Amygdala (tissue), 56 donors: ENCODE results near the gene ERBIN.
"Not testable (repeated sequence)": the region's sequence is repeated elsewhere in the genome, so short reads cannot be mapped to it uniquely, and the experiment has no call there.

Source experiments
- DNase-seq, 56 donors: peaks; one replicate each; lab custom pipeline; 2025; lab: John Stamatoyannopoulos, UW

Gene ERBIN, protein sequence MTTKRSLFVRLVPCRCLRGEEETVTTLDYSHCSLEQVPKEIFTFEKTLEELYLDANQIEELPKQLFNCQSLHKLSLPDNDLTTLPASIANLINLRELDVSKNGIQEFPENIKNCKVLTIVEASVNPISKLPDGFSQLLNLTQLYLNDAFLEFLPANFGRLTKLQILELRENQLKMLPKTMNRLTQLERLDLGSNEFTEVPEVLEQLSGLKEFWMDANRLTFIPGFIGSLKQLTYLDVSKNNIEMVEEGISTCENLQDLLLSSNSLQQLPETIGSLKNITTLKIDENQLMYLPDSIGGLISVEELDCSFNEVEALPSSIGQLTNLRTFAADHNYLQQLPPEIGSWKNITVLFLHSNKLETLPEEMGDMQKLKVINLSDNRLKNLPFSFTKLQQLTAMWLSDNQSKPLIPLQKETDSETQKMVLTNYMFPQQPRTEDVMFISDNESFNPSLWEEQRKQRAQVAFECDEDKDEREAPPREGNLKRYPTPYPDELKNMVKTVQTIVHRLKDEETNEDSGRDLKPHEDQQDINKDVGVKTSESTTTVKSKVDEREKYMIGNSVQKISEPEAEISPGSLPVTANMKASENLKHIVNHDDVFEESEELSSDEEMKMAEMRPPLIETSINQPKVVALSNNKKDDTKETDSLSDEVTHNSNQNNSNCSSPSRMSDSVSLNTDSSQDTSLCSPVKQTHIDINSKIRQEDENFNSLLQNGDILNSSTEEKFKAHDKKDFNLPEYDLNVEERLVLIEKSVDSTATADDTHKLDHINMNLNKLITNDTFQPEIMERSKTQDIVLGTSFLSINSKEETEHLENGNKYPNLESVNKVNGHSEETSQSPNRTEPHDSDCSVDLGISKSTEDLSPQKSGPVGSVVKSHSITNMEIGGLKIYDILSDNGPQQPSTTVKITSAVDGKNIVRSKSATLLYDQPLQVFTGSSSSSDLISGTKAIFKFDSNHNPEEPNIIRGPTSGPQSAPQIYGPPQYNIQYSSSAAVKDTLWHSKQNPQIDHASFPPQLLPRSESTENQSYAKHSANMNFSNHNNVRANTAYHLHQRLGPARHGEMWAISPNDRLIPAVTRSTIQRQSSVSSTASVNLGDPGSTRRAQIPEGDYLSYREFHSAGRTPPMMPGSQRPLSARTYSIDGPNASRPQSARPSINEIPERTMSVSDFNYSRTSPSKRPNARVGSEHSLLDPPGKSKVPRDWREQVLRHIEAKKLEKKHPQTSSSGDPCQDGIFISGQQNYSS (N-terminal part only)

DNA sequence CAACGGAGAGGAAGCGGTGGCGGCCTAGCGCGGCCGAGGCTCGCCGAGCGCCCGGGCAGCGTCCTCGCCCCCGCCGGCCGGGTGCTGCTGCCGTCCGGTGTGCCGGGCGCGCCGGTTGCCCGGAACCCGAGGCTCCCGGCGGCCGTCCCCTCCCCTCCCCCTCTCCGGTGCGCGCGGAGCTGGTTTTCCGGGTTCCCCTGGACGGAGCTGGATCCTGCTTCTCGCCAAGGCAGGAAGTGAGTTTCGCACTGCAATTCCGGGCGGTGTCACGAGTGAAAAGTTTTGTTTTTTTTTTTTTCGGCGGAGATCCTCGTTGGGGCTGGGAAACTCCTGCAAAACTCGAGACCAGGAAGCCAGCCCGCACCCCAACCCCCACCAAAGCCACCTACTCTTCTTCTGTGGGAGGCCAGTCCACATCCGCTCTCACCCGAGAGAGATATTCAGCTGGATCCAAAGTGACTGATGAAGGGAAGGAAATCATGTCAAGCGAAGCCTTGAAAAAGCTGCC, at the start of gene ERBIN:
ERBIN (plus strand) TSS at position 300 of the 508 bp plus-strand sequence. CDS start 66,144 bp downstream, outside the sequence.
- DNase-seq = peak in 44 of 56 donors; percentile 3 to 75 (median 47)

DNA sequence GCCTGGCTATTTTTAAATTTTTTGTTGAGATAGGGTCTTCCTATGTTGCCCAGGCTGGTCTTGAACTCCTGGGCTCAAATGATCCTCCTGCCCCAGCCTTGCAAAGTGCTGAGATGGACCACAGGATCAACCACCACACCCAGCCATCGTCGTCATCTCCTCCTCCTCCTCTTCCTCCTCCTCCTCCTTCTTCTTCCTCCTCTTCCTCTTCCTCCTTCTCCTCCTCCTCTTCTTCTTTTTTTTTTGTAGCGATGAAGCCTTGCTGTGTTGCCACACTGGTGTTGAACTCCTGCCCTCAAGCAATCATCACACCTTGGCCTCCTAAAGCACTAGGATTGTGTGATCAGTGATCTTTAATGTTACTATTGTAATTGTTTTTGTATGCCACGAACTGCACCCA, 49.4 kb upstream of the ERBIN start:
- DNase-seq = no peak

DNA sequence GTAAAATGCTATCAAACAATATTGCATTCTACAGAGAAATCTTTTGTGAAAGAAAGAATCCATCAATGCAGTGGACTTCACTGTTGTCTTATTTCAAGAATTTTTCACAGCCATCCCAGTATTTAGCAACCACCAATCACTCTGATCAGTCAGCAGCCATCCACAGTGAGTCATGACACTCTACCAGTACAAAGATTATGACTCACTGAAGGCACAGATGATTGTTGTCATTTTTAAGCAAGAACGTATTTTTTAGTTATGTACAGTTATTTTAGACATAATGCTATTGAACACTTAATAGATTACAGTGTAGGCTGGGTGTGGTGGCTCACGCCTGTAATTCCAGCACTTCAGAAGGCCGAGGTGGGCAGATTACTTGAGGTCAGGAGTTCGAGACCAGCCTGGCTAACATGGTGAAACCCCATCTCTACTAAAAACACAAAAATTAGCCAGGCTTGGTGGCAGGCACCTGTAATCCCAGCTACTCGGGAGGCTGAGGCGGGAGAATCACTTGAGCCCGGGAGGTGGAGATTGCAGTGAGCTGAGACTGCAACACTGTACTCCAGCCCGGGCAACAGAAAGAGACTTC, 46.6 kb upstream of the ERBIN start:
- DNase-seq = peak in 2 of 56 donors; percentile 1 to 8

DNA sequence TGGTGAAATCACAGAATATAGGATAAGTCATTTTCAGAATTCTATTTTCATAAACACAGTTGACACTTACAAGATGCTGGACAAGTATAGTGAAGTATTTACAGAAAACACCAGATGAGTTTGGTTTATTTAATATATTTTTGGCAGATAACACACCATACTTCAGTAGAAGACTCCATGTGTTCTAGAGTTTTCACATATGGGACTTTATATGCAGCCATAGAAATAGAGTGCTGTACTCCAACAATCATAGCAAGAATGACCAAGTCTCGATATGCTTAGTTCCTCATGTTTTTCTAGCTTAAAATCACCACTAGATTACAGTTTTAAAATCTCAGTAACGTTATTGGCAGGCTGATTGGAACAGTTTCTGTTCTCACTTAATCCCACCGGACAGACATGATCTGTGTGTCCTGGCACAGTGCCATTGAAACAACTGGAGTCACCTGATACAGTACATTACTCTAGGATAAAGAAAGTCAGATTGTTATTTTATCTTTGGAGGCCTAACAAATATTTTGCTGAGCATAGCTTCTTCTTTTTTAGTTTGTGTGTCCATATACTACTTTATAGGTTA, 45.8 kb upstream of the ERBIN start:
- DNase-seq = peak in 1 of 56 donors; percentile 13

DNA sequence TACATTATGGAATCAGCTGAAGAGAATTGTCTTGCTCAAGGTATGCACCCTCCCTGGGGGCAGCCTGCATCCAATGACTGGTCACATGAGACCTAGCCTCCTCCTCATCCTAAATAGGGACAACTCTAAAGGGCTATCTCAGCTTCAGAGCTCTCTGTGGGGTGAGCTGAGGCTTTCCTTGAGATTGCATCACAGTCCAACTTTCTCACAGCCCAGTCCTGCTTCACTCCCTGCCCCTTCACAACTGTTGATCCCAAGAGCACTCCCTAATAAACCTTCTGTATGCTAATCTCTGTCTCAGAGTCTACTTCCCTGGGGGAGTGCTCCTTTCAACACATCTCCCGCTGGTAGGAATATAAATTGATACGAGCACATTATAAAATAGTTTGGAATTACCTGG, 44.1 kb upstream of the ERBIN start:
- no peak for DNase-seq

DNA sequence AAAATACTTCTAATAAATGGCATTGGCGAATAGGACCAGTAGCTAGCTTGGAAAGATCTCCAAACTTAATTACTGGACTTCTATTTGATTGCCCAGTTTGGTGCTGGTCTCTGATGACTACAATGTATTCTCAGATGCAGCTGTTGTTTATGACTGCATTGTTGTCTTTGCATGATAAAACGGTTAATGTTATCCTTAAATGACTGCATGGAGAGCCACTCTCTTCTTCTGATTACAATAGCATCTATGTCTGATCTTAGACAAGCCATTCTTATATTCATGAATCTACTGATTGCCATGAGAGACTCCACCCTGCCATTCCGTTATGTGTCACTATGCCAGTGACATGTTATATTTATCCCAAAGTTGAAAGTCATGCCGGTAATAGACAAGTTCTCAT, 42.9 kb upstream of the ERBIN start:
- peak in 2 of 56 donors; percentile 15 to 41 for DNase-seq

DNA sequence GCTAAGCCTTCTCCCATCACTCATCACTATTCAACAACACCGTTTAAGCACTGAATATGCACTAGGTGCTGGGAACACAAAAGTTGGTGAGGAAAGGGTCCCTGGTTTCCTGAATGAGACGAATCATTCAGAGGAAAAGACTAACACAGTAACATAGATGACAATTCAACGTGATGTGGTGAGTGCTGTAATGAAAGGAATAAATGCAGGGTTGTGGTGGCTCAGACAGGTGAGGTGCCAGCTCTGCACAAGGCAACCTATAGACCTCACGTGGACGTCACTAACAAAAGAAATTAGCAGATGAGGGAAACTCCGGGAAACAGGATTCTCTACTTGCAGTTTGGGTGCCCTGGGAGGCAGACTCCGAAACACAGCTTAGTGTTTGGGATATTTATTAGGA, 40.0 kb upstream of the ERBIN start:
- peak in 1 of 56 donors; percentile 23 for DNase-seq

DNA sequence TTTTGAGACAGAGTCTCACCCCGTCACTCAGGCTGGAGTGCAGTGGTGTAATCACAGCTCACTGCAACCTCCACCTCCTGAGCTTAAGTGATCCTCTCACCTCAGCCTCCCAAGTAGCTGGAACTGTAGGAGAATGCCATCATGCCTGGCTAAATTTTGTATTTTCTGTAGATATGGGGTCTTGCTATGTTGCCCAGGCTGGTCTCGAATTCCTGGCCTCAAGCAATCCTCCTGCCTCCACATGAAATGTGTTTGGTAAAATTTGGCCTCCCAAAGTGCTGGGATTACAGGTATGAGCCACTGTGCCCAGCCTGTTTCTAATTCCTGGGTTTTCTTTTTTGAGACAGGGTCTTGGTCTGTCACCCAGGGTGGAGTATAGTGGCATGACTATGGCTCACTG, 34.4 kb upstream of the ERBIN start:
- DNase-seq = not testable (repeated sequence)

DNA sequence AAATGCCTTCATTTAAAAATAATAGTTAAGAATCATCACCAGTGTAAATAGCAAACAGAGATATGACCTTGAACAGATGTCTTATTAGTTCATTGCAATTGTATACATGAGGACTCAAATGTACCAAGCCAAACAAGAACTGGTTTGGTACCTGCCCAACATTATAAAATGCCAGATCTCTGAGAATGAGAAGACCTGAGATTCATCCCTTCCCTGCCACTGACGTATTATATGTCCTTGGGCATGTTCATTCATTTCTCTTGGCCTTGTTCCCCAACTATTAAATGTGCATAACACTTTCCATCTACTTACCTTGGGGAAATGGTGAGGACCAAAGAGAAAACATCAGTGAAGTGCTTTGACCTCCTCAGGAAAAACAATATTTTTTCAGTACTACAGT, 33.6 kb upstream of the ERBIN start:
- no peak for DNase-seq

DNA sequence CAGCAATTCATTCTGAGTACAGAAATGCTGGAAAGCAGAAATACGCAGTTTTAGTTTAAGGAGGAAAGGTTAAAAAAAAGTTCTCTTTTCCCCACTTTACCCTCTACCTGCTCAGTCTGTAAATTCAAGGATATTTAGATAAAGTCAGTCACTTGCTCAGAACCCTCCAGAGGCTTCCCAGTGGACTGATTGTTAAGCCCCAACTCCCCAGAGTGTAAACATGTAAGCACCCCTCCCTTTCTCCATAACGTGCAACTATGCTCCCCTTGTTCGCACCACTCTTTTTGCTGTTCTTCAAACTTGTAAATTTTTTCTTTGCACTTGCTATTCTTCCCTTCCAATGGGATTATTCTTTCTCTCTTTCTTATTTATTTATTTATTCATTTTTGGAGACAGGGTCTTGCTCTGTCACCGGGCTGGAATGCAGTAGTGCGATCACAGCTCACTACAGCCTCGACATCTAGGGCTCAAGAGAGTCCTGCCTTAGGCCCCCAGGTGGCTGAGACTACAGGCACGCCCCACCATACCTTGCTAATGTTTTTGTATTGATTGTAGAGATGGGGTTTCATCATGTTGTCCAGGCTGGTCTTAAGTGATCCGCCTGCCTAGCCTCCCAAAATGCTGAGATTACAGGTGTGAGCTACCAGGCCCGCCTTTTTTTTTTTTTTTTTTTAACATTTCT, 32.5 kb upstream of the ERBIN start:
- DNase-seq = no peak

DNA sequence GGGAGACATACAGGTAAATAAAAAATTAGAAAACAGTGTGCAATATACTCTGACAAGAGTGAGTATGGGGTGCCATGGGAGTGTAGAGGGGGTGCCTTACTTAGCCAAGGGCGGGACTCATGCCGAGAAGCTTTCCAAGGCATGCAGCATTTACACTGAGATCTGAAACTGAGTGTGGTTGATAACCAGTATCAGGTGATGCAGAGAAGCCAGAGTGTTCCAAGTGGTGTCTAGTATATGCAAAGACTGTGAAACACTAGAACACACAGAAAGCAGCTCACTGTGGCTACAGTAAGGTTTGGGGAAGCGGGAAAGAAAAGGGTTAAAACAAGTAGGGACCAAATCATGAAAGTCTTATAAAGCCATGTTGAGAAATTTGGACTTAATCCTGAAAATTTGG, 30.5 kb upstream of the ERBIN start:
- DNase-seq = no peak

DNA sequence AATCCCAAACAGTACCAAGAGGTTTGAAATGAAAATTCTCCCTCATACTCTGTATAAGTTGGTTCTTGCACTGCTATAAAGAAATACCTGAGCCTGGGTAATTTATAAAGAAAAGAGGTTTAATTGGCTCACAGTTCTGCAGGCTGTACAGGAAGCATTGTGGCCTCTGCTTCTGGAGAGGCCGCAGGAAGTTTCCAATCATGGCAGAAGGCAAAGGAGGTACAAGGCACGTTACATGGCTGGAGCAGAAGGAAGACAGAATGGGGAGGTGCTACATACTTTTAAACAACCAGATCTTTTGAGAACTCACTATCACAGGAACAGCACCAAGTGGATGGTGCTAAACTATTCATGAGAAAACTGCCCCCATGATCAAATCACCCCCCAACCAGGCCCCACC, 25.6 kb upstream of the ERBIN start:
- no peak for DNase-seq

DNA sequence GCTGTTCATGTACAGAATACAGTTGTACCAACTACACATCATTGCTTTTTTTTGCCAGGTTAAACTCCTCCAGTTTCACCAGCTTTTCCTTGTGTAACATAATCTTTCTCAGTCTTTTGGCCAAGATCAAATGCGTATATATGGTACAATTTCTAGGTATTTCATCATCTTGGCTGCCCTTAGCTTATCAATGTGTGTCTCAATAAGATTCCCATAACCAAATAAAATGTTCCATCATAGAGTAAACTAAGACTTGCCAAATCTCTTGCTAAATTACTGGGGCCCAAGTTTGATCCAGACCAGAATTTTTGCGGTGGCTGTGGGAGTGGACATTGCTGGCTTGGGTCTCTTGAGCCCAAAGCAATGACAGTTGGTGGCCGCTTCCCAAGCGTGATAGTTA, 24.3 kb upstream of the ERBIN start:
- no peak for DNase-seq

DNA sequence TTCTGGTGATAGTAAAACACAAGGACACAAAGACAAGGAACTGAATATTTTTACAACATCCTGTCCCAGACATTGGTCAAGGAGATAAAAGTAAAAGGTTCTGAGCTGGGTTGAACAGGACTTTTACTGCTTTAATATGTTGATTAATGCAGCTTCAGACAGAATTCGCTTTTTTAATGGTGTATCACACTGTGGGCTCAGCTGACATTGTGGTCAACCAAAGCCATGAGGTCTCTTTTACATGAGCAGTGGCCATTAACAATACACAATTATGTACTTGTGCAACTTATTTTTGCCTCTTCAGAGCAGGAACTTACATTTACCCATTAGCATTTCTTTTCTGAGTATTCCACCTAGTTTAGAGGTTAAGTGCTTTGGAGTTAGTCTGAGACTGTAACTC, 22.8 kb upstream of the ERBIN start:
- no peak for DNase-seq

DNA sequence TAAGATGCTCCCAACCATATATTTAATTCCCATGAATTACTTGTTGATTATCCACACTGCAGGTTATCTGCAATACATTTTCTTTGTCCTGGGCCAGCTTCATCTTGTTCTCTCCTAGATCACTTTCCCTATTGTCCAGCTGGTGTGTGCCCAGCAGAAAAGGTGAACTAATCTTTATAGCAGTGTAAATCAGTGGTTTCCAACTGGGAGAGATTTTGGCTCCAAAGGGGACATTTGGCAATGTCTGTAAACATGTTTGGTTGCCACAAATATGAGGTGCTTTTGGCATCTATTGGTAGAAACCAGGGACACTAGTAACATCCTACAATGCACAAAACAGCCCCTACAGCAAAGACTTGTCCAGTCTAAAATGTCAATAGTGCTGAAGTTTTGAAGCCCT, 20.1 kb upstream of the ERBIN start:
- no peak for DNase-seq

DNA sequence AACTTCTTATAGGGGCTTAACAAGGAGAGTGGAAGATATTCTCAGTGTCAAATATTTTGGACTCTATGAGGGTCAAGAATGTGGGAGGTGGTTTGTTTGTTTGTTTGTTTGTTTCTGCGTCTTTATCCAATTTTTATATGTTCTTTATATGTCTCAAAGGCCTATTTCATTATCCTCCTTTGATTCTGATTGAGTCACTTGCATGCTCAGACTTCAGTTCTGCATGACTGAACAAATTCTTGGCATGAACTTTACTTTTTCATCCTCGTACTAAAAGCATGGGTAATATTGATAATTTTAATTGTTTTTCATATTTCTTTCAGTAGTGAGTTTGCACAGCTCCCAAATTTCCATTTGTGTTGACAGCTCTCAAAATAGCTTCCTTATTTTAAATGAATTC, 19.2 kb upstream of the ERBIN start:
- DNase-seq = no peak

DNA sequence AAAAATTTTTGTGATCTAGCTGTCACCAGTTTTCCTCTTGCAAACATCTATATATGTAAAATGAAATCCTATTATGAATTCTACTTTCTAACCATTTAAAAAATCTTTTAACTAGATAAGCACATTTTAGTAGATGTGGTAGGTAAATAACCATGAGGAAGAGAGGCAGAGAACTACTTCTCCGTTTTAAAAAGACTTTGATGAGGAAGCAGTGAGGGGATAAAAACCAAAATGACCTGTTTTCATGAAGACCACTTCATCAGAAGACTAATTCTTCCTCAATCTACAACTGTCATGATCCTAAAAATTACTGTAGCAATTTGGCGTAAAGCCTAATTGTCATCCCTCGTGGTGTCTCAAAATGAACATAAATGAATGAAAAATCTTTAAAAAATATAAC, 15.7 kb upstream of the ERBIN start:
- DNase-seq = no peak

DNA sequence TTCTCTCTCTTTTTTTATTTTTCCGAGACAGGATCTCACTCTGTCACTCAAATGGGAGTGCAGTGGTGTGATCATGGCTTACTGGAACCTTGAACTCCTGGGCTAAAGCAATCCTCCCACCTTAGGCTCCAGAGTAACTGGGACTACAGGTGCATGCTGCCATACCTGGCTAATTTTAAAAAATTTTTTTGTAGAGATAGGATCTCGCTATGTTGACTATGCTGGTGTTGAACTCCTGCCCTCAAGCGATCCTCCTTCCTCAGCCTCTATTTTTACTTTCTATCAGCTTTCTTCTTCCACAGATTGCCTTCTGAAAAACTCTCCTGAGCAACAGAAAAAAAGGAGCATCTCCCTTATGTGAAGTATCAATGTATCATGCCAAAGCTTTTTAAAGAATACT, 14.1 kb upstream of the ERBIN start:
- no peak for DNase-seq

DNA sequence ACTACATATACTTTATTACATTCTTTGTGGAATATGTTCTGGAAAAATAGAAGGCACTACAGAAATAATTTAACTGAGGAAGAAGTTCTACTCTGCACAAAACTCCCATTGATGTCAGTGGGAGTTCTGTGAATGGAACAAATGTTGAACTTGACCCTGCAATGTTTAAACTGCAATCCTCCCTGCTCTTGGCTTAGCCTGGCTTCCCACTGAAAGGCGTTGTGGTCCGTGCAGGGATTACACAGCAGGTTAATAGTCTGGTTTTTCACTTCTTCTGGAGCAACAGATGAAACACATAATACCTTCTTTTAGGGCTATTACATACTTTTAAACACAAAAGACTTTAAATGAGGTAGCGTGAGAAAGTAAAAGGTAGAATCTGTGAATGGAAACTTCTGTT, 12.9 kb upstream of the ERBIN start:
- peak in 11 of 56 donors; percentile 1 to 36 (median 15) for DNase-seq
